T1000 (cell line): Measurements from ENCODE around the gene ACBD6.
"Not testable (repeated sequence)": the region's sequence is repeated elsewhere in the genome, so short reads cannot be mapped to it uniquely, and the experiment has no call there.

Experiments used
- DNase-seq: peaks from one replicate; lab custom pipeline; 2025; ENCODE audit warnings: mixed read lengths; lab: John Stamatoyannopoulos, UW

The ACBD6 gene

GRCh38 chr1:180502361-180503279 is at the start of gene ACBD6:
Gene ACBD6, minus strand, starts transcription at chr1:180502577. Its CDS starts 311 bp downstream, at chr1:180502266.
- DNase-seq = peak; percentile 79

- no peak for DNase-seq
Measured at GRCh38 chr1:180551997-180552396, 49.6 kb upstream of the ACBD6 start.

- DNase-seq = no peak
Measured at GRCh38 chr1:180550241-180550640, 47.9 kb upstream of the ACBD6 start.

- not testable (repeated sequence) for DNase-seq
Measured at GRCh38 chr1:180549770-180550169, 47.4 kb upstream of the ACBD6 start.

- no peak for DNase-seq
Measured at GRCh38 chr1:180548686-180549317, 46.4 kb upstream of the ACBD6 start.

GRCh38 chr1:180545991-180546390 is 43.6 kb upstream of the ACBD6 start:
- no peak for DNase-seq

GRCh38 chr1:180544050-180544449 is 41.7 kb upstream of the ACBD6 start:
- DNase-seq = no peak

GRCh38 chr1:180542838-180543145 is 40.4 kb upstream of the ACBD6 start:
- no peak for DNase-seq

GRCh38 chr1:180542113-180542837 is 39.9 kb upstream of the ACBD6 start:
- no peak for DNase-seq

- no peak for DNase-seq
Measured at GRCh38 chr1:180540697-180541594, 38.6 kb upstream of the ACBD6 start.

GRCh38 chr1:180539136-180539535 is 36.8 kb upstream of the ACBD6 start:
- DNase-seq = no peak

- DNase-seq = no peak
Measured at GRCh38 chr1:180536821-180537372, 34.5 kb upstream of the ACBD6 start.

- DNase-seq = no peak
Measured at GRCh38 chr1:180535418-180535999, 33.1 kb upstream of the ACBD6 start.

GRCh38 chr1:180534214-180534613 is 31.8 kb upstream of the ACBD6 start:
- DNase-seq = no peak

GRCh38 chr1:180533266-180533987 is 31.1 kb upstream of the ACBD6 start:
- peak; percentile 2 for DNase-seq

GRCh38 chr1:180532854-180533253 is 30.5 kb upstream of the ACBD6 start:
- no peak for DNase-seq

- DNase-seq = no peak
Measured at GRCh38 chr1:180530501-180530900, 28.1 kb upstream of the ACBD6 start.

- no peak for DNase-seq
Measured at GRCh38 chr1:180528868-180529470, 26.6 kb upstream of the ACBD6 start.

- DNase-seq = no peak
Measured at GRCh38 chr1:180527101-180527669, 24.8 kb upstream of the ACBD6 start.

GRCh38 chr1:180525715-180526039 is 23.3 kb upstream of the ACBD6 start:
- DNase-seq = no peak
